Suppressor macrophage treated with lipopolysaccharide for 4 hours (primary cell): ENCODE measurements around the gene LAMC2.
"Not testable (repeated sequence)": the region's sequence is repeated elsewhere in the genome, so short reads cannot be mapped to it uniquely, and the experiment has no call there.

ENCODE experiments used
- DNase-seq: peaks from one replicate; pipeline ENCODE4 v3.0.0-alpha.2; 2020

Gene LAMC2

GRCh38 chr1:183185941-183186490 is at the start of gene LAMC2:
TSS of gene LAMC2 (plus strand) at chr1:183186264. CDS start at chr1:183186353, 89 bp downstream.
- no peak for DNase-seq

- DNase-seq = no peak
These were observed 48.3 kb upstream of the LAMC2 start for GRCh38 chr1:183137782-183138181.

- no peak for DNase-seq
These were observed 47.8 kb upstream of the LAMC2 start for GRCh38 chr1:183138301-183138700.

GRCh38 chr1:183139281-183139942 is 46.7 kb upstream of the LAMC2 start:
- peak; percentile 8 for DNase-seq

GRCh38 chr1:183140633-183141032 is 45.4 kb upstream of the LAMC2 start:
- DNase-seq = no peak

GRCh38 chr1:183142171-183142570 is 43.9 kb upstream of the LAMC2 start:
- DNase-seq = no peak

- DNase-seq = no peak
These were observed 42.3 kb upstream of the LAMC2 start for GRCh38 chr1:183143576-183144315.

- DNase-seq = peak; percentile 14
These were observed 41.3 kb upstream of the LAMC2 start for GRCh38 chr1:183144752-183145151.

GRCh38 chr1:183147735-183148134 is 38.3 kb upstream of the LAMC2 start:
- no peak for DNase-seq

- DNase-seq = no peak
These were observed 37.5 kb upstream of the LAMC2 start for GRCh38 chr1:183148599-183148998.

- no peak for DNase-seq
These were observed 36.8 kb upstream of the LAMC2 start for GRCh38 chr1:183149273-183149672.

GRCh38 chr1:183150032-183150431 is 36.0 kb upstream of the LAMC2 start:
- not testable (repeated sequence) for DNase-seq

GRCh38 chr1:183150445-183150844 is 35.6 kb upstream of the LAMC2 start:
- DNase-seq = no peak

- DNase-seq = no peak
These were observed 33.9 kb upstream of the LAMC2 start for GRCh38 chr1:183152180-183152579.

GRCh38 chr1:183155939-183156338 is 30.1 kb upstream of the LAMC2 start:
- no peak for DNase-seq

- no peak for DNase-seq
These were observed 26.1 kb upstream of the LAMC2 start for GRCh38 chr1:183159960-183160359.

- DNase-seq = no peak
These were observed 24.7 kb upstream of the LAMC2 start for GRCh38 chr1:183161391-183161790.

GRCh38 chr1:183163316-183163715 is 22.7 kb upstream of the LAMC2 start:
- DNase-seq = no peak

- DNase-seq = no peak
These were observed 21.7 kb upstream of the LAMC2 start for GRCh38 chr1:183164340-183164739.

GRCh38 chr1:183164963-183165362 is 21.1 kb upstream of the LAMC2 start:
- no peak for DNase-seq

- no peak for DNase-seq
These were observed 20.6 kb upstream of the LAMC2 start for GRCh38 chr1:183165456-183165855.

GRCh38 chr1:183166454-183166853 is 19.6 kb upstream of the LAMC2 start:
- no peak for DNase-seq

- no peak for DNase-seq
These were observed 18.4 kb upstream of the LAMC2 start for GRCh38 chr1:183167676-183168075.

GRCh38 chr1:183168308-183168707 is 17.8 kb upstream of the LAMC2 start:
- no peak for DNase-seq
